Jurkat, Clone E6-1 (cell line): Measurements from ENCODE around the gene ABCA13.

Experiments
- DNase-seq: peaks from one replicate; pipeline ENCODE4 v3.0.0-alpha.2; 2011; ENCODE audit warnings: low read depth, low spot score
- H3K4me3 ChIP-seq: 2 replicates; pipeline ENCODE4 v1.5.1; 2011; ENCODE audit warnings: mild to moderate bottlenecking, low read length, control low read depth, moderate library complexity

The ABCA13 gene

DNA sequence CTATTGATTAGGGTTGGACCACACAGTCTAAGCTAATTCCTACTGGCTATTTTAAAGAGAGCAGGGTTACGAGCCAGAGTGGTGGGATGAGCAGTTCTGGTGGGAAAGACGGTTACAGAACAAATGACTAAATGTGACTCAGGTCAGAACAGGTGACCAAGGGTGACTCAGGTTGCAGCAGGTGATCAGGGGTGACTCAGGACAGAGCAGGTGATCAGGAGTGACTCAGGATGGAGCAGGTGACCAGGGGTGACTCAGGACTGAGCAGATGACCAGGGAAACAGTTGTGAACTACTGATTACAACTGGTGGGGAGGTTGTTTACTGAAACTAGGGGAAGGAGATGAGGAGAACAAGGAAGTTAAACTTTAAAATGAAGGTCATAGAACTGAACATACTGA lies 366.3 kb downstream of the ABCA13 start:
- no peak for DNase-seq
- no peak overlapping the region for H3K4me3 ChIP-seq

DNA sequence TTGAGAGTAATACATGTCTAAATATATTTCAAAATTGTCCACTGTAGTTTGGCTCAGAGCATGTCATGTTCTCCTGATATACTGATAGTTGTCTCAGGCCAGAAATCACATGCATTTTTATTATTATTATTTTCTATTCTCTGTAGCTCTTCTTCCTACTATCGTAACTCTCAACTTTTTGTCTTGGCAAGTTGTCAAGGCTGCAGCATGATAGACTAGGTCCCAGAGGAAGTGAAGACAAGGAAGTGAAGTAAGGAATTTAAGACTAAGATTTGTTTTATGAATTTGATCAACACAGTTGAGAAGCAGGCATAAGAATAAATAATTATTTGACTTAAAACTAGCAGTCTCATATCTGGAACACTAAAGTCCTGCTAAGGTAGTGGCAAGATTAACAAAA lies 369.5 kb downstream of the ABCA13 start:
- H3K4me3 ChIP-seq: no peak overlapping the region

DNA sequence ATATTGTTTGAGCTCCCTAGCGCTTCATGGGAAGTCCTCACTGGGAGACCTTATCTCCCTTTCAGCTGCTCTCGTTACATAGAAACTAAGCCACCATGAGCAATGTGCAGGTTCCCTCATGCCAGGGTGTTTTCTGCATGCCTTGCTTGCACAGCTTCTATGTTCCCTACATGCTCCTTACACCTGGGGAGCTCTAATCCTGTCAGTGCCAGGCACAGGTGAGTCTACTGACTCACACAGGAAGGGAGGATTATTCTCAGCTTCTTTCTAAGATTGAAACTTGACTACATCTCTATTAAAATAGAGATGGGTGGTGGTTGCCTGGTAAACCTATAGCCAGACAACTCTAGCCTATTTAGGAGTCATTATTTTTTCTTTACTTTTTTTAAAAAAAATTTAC lies 377.4 kb downstream of the ABCA13 start:
- H3K4me3 ChIP-seq: no peak overlapping the region
- no peak for DNase-seq

More for the DNA sequence above, 369.5 kb downstream of the ABCA13 start:
- DNase-seq: no peak

DNA sequence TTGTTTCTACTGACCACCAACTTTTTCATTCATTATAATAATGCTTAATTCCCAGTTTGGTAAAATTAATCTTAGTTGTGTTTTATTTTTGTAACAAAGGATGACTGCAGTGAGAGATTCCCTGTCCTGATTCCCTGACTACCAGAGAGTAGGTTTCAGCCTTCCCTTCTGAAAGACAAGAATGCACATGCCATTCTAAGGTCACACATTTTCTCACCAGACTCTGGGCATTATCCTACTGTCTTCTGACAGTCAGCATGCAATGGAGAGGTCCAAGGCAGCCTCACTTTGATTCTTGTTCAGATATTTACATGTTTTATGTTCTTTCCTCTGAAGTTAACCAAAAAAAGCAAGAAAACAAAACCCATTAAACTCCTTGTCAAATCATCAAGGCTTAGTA lies 380.4 kb downstream of the ABCA13 start:
- no peak overlapping the region for H3K4me3 ChIP-seq
- no peak for DNase-seq

DNA sequence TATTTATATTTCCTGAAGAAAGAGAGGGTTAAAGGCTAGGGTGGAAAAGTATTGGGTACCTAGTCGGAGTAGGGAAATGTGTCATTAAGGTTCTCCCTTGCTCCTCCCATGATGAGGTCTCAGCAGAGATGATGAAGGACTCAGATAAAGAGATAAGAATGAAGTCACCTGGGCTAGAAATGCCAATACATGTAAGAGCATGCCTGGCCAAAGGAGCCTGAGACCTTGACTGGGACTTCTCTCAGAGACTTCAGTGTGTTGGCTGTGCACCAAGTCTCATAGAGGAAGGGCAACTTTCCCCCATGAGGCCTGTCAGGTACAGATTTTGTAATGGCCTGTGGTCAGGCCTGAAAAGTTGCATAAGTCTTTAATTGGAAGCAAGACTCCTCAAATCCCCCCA lies 392.1 kb downstream of the ABCA13 start:
- H3K4me3 ChIP-seq: no peak overlapping the region
- DNase-seq: no peak

DNA sequence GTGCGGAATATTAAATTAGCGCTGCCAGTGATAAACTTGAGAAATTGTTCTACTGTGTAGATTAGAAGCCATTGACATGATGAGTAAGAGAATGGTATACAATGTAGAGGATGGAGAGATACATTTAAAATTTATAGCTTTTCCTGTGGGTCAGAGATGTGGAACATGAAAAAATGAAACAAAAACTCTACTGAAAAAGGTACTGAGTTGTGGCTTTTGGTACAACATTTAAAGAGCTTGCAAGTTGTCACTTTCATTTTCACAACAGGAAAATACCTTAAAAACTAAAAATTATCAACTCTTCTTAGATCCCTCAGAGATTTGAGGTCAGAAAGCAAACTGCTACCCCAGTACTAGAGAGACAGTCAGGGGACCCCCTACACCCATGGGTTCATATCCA lies 404.3 kb downstream of the ABCA13 start:
- no peak for DNase-seq
- no peak overlapping the region for H3K4me3 ChIP-seq

DNA sequence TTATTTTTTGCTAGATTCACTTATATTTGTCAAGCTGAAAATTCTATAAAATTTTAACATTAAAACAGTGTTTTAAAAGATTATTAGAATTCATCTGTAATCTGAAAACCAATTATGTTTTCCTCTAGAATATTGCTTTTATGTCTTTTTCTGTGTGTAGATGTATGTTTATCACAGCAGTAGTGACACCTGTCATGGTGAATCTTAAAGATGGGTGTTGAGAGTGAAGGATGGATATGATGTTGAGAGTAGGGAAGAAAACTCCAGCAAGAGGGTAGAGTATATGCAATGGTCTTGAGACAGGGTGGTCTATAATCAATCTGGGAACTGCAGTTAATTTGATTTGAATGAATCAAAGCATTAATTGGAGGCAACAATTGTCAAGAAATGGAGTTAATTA lies 416.2 kb downstream of the ABCA13 start:
- DNase-seq: no peak
- no peak overlapping the region for H3K4me3 ChIP-seq

DNA sequence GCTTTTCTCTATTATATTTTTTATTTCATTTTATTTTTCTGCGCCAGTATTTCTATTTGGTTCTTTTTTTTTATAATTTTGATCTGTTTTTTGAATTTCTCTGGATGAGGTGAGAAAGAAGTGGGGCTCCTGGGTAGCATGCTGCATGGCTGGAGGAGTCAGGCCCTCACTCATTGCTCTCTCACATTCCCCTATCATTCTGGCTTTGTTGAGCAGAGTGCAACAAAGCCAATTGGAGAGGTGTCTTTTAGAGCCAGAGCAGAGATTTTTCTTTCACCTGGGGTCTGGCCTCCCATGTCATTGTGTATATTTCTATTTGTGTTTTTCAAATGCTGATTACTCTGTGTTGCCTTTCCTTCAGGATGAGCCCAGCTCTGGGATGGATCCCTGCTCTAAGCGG lies 423.1 kb downstream of the ABCA13 start:
- no peak overlapping the region for H3K4me3 ChIP-seq
- no peak for DNase-seq

DNA sequence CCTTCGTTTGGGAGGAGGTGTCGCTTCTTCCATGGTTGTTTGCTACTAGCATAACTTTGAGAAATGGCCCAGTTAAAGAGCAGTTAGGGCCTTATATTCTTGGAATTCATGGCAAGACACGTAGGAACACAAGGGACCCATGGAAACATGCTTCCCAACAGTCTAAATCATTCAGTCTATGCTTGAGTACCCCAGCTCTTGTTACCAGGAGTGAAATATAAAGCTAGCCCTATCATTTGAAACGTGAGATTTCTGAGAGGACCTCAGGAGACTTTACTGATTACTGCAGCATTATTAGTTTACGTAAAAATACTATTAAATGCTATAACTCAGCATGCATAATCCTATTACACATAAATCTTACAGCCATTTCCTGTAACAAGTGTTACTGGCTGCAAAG lies 424.5 kb downstream of the ABCA13 start:
- H3K4me3 ChIP-seq: no peak overlapping the region
- DNase-seq: no peak

DNA sequence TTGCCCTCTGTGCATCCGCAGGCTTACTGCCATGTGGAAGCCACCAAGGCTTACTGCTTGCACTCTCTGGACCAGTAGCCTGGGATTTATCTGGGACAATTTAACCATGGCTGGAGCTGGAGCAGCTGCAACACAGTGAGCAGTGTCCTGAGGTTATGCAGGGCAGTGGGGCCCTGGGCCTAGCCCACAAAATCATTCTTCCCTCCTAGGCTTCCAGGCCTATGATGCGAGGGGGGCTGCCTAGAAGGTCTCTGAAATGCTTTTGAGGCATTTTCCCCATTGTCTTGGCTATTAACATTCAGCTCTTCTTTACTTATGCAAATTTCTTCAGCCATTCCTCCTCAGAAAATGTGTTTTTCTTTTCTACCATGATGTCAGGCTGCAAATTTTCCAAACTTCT lies 439.4 kb downstream of the ABCA13 start:
- no peak for DNase-seq
- H3K4me3 ChIP-seq: no peak overlapping the region

DNA sequence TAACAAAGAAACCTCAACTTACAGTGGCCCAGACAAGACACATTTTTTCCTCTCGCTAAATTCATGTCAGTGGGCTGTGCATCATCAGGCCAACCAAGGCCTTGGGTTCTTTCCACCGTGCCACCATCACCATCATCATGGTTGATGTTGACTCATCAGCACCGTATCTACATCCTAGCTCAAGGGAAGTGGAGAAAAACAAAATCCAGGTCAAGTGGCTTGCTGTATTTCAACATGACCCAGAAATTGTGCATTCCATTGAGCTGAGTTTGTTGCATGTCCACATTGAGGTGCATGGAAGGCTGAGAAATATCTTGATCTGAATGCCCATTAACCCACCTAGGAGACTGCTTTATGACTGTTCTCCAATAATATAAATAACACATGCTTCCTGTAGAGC lies 440.7 kb downstream of the ABCA13 start:
- no peak for DNase-seq
- H3K4me3 ChIP-seq: no peak overlapping the region

DNA sequence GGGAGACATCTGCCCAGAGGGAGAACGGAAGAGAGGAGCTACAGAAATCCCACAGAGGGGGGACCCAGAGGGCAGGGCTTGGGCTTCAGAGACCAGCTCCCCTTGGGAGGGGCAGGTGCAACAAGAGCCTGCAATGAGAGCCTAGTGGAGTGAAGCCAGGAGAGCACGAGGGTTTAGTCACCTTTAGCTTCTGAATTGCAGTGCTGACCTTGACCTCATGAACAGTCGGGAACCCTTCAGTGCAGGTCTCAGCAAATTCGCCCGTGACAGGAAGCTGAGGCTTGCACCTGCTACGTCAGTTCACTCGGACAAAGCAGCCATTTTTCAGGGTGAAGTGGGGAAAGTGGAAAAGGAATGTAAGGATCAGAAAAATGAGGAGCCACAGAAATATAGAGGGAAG lies 446.2 kb downstream of the ABCA13 start:
- DNase-seq: no peak

DNA sequence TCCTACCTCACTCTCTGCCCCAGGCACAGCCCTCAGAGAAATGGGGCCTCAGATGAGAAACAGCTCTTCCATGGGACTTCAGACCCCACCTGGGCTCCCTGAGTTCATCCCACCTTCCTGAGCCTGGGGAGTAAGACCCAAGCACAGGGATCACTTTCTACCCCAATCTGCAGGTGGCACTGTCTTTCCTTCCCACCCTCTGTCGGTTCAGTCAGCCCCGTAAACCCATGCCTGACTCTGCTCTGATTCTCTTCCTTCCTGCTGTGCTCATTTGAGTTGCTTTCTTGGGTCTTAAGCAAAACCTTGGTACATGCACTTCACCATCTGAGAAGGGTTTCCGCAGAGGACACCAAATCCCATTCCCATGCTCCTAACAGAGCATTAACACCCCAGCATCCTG lies 446.7 kb downstream of the ABCA13 start:
- peak; percentile 1 for DNase-seq

More for the DNA sequence above, 446.2 kb downstream of the ABCA13 start:
- no peak overlapping the region for H3K4me3 ChIP-seq

DNA sequence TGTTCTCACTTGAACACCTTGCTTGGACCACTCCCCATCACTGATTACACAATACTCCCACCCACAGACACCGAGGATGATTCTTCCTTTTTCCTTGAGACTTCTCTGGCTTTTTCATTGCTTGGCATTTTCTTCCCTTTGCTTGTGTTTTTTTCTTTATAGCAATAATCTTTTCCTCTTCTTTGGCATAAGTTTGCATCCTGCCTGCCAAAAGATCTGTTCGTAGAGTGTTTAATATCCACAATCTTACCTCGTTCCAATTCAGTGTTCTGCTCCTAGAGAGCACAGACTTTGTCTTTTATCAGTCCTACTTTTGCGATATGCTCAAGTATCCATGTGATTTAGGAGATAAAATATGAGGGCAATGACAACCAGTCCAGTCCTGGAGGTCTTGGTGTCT lies 449.8 kb downstream of the ABCA13 start:
- no peak overlapping the region for H3K4me3 ChIP-seq
- DNase-seq: no peak

More for the DNA sequence above, 446.7 kb downstream of the ABCA13 start:
- H3K4me3 ChIP-seq: no peak overlapping the region

DNA sequence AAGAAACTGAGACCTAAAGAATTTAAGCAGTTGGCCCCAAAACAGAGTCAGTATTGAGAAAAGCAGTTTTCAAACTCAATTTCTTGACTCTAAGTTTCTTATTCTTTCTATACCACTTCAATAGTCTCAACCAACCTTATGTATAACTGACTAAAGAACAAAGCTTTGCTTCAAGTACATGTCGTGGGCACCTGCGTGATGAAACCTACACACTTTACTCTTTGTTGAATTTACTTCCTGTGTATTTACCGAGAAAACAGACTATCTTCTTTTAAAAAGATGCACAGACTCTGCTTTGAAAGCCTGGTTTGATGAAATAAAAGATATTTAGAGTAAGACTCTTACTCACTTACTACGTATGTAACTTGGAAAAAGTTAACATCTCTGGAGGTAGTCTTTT lies 455.9 kb downstream of the ABCA13 start:
- no peak overlapping the region for H3K4me3 ChIP-seq
- DNase-seq: peak; percentile 30

DNA sequence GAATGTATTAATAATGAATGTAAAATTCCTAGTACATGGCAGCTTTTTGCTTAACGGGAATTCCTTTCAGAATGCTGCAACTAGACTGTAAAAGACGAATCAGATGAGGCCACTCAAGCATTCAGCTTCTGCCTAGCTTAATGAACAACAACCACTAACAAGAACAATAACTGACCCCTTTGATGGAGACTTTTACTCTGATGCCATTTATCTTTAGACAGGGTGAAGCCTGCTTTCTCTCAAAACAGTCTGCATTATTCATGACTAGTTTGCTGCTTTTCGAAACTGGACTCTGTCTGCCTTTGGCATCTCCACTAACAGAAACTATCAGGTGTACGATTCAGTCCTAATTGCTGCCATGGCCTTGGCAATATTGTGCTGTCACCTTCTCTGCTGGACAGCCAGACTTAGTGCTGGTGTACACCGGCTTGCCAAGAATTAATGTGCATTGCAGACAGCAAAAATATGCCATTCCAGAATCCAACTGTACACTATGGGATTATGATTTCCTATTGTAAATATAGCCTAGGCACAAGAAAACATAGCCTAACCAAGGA lies 457.6 kb downstream of the ABCA13 start:
- H3K4me3 ChIP-seq: no peak overlapping the region
- no peak for DNase-seq

DNA sequence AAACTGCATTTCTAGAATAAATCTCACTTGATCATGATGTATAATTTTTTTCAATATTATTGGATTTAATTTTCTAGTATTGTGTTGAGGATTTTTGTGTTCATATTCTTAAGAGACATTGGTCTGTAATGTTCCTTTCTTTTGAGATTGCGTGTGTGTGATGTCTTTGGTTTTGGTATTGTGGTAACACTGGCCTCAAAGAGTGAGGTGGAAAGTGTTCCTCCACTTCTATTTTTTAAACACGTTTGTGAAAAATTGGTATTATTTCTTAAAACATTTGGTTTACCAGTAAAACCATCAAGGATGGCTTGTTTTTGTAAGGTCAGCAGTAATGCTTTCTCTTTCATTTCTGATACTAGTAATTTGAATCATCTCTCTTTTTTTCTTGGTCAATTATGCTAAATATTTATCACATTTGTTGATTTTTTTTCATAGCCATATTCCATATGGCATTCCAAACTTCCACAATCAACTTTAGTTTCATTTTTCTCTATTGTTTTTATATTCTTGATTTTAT lies 462.9 kb downstream of the ABCA13 start:
- H3K4me3 ChIP-seq: no peak overlapping the region
- no peak for DNase-seq

DNA sequence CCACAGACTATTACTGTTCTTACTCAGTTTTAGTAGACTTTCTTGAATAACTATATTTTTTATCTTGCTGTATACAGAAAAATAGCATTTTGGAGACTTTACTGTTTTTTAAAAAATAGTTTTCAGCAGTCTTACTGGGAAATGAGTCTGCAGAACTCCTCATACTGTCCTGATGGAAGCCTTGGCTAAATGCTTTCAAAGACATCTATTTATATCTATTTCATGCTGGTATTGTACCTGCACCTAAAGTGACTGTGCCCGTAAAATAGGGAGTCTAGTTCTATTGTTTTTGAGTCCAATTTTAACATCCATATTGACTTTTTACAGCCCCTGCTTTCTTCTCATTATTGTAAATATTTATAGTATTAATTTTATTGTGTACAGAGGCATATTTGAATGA lies 464.5 kb downstream of the ABCA13 start:
- no peak for DNase-seq
- H3K4me3 ChIP-seq: no peak overlapping the region

DNA sequence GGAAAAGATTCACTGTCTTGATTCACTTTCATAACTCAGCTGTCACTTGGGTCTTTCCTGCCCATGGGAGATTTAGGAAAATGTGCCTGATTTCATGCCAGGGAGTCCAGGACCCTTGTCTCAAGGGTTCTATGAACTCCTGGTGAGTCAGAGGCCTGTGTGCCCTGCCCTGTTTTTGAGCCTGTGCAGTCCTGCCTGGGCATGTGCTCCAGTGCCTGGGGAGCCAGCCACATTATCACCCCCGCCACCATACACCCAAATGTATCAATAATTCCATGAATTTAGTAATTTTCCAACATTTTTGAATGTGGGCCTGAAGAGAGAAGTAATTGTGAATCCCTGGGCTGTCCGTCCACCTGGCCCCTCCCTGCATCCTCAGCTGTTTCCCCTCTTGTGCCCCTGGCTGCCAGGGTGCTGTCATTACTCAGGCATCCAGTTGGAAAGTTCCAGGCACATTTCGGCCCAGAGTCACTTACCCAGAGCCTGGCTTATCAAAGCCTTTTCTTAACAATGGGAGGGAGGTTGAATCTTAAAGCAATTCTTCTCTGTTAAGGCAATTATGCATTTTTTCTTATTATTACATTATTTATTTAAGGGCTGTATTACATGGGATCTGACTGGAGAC lies 465.2 kb downstream of the ABCA13 start:
- no peak for DNase-seq
- no peak overlapping the region for H3K4me3 ChIP-seq

DNA sequence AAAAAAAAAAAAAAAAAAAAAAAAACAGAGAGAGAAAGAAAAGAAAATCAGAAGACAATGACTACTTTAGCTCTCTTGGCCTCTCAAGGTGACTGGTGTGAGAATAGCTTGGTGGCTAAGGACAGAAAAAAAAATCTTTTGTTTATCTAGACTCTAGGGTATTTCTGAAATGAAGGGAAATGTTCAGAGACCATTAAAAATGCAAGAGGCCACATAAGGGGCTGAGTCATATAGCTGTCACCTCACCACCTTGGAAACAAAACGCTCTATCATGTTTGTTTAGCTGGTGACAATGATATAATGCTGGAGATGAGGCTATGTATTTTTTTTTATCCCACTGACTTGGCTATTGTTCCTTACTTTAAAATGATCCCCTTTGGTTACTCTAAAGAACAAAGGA lies 466.1 kb downstream of the ABCA13 start:
- no peak overlapping the region for H3K4me3 ChIP-seq
- no peak for DNase-seq

DNA sequence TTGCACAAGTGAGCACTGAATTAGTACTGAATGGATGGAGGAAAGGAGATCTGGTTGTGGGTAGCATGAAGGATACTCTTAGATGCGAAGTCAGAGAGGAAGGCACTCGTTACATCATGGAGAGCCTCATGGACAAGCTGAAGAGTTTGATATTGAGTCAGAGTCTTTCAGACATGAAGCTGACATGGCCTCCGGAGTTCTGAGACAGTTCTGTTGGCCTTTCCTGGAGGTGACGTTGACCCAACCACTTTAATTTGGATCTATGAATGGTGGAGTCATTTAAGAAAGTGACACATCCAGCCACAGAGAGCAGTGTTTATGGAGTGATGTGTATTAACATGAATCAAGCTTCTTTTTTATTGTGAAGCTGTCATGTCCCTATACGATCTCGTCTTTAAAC lies 466.8 kb downstream of the ABCA13 start:
- DNase-seq: no peak
- H3K4me3 ChIP-seq: no peak overlapping the region
